Naive thymus-derived CD8-positive, alpha-beta T cell (primary cell): ENCODE data around the gene FOXD1. TPM values are rescaled to one million over a fixed set of nuclear protein-coding genes. Genes with fewer than 3 reads are reported as not detected.
"Not testable (repeated sequence)": the region's sequence is repeated elsewhere in the genome, so short reads cannot be mapped to it uniquely, and the experiment has no call there.

Experiments used
- ATAC-seq, 2 donors: fragments of 150-1000 bp; cut with Tn5 transposase in 1 of 2; sonication (Bioruptor Pico), chemical (Tn5 transposase) in 1 of 2; 1 replicate in 1 of 2; 2 replicates in 1 of 2; pipeline ENCODE4 v1.10.0; 2021; ENCODE audit warnings: mild to moderate bottlenecking in 2 of 2, moderate library complexity in 2 of 2
- POLR2A ChIA-PET: fragments of 350-600 bp; sonication (Branson Sonifier 250); formaldehyde crosslinking; loops from one replicate; lab custom pipeline; 2021; ENCODE audit warnings: antibody characterized with exemption; lab: Charles Lee
- DNase-seq, 10 donors: peaks; one replicate each; pipeline versions ENCODE4 v3.0.0 to v3.0.0-alpha.2; 2020 to 2022
- H3K27ac Mint-ChIP-seq, 10 donors: one replicate each; pipeline ENCODE4 v1.8.0; 2020 to 2022; ENCODE audit warnings: mild to moderate bottlenecking in 10 of 10, mixed read lengths in 10 of 10, moderate library complexity in 4 of 10, inconsistent platforms in 1 of 10
- H3K27me3 Mint-ChIP-seq, 5 donors: one replicate each; pipeline ENCODE4 v1.8.0; 2021 to 2022; ENCODE audit warnings: mixed read lengths in 5 of 5
- H3K36me3 Mint-ChIP-seq, 3 donors: one replicate each; pipeline ENCODE4 v1.8.0; 2020 to 2022; ENCODE audit warnings: mixed read lengths in 3 of 3, mild to moderate bottlenecking in 2 of 3, inconsistent platforms in 1 of 3
- H3K4me1 Mint-ChIP-seq, 4 donors: one replicate each; pipeline ENCODE4 v1.8.0; 2021 to 2022; ENCODE audit warnings: mixed read lengths in 4 of 4
- H3K4me3 Mint-ChIP-seq, 10 donors: one replicate each; pipeline ENCODE4 v1.8.0; 2020 to 2022; ENCODE audit warnings: mild to moderate bottlenecking in 10 of 10, mixed read lengths in 10 of 10, moderate library complexity in 6 of 10, inconsistent platforms in 1 of 10
- H3K9me3 Mint-ChIP-seq, 9 donors: one replicate each; pipeline ENCODE4 v1.8.0; 2020 to 2022; ENCODE audit warnings: mixed read lengths in 9 of 9, mild to moderate bottlenecking in 3 of 9, inconsistent platforms in 1 of 9, moderate library complexity in 1 of 9
- polyA plus RNA-seq, 3 donors: library from polyadenylated mRNA; unstranded; fragments of 300-500 nt; fragmentation: Illumina TruSeq; gene quantifications; one replicate each; pipeline ENCODE4 v1.2.3, GENCODE V29; 2021
- total RNA-seq, 8 experiments: library from RNA in 2 of 8; stranded (reverse) in 2 of 8; gene quantifications; one replicate each; pipeline ENCODE4 v1.2.3 and lab custom pipeline; 2021 to 2026

Gene FOXD1
- total and polyA plus RNA-seq, 5 experiments from 2014 or later = not detected

GRCh38 chr5:73486119-73486899, 37.7 kb upstream of the FOXD1 start:
- H3K4me3 Mint-ChIP-seq = no peak overlapping the region
- peak overlapping the region in 1 of 10 donors; percentile 40 for H3K27ac Mint-ChIP-seq
- peaks cover 16 to 45% (median 29%) of the 10 kb centered on the region in 5 donors for H3K27me3 Mint-ChIP-seq
- H3K9me3 Mint-ChIP-seq = no peaks in the 10 kb centered on the region
- ATAC-seq (no peak), DNase-seq (no peak)
- POLR2A ChIA-PET = no interaction called here
- no peaks in the 10 kb centered on the region for H3K36me3 Mint-ChIP-seq
- no peaks in the 10 kb centered on the region for H3K4me1 Mint-ChIP-seq

GRCh38 chr5:73485715-73486114, 37.1 kb upstream of the FOXD1 start:
- ATAC-seq = no peak
- H3K27ac Mint-ChIP-seq = peak overlapping the region in 2 of 10 donors; percentile 3 to 40
- no peaks in the 10 kb centered on the region for H3K4me1 Mint-ChIP-seq
- no peaks in the 10 kb centered on the region for H3K9me3 Mint-ChIP-seq
- POLR2A ChIA-PET = no interaction called here
- H3K4me3 Mint-ChIP-seq = no peak overlapping the region
- H3K27me3 Mint-ChIP-seq = peaks cover 15 to 49% (median 28%) of the 10 kb centered on the region in 5 donors
- no peaks in the 10 kb centered on the region for H3K36me3 Mint-ChIP-seq
- no peak for DNase-seq

- DNase-seq = no peak
- POLR2A ChIA-PET = no interaction called here
- H3K9me3 Mint-ChIP-seq = no peaks in the 10 kb centered on the region
- H3K27me3 Mint-ChIP-seq = peaks cover 18 to 61% (median 33%) of the 10 kb centered on the region in 5 donors
- H3K27ac Mint-ChIP-seq = no peak overlapping the region
- no peaks in the 10 kb centered on the region for H3K36me3 Mint-ChIP-seq
- no peak overlapping the region for H3K4me3 Mint-ChIP-seq
- no peak for ATAC-seq
- no peaks in the 10 kb centered on the region for H3K4me1 Mint-ChIP-seq
Measured at GRCh38 chr5:73484511-73484910, 35.9 kb upstream of the FOXD1 start.

- POLR2A ChIA-PET = no interaction called here
- Mint-ChIP-seq H3K27ac (no peak overlapping the region), H3K4me3 (no peak overlapping the region), H3K27me3 (peaks cover 17 to 69% (median 32%) of the 10 kb centered on the region in 5 donors), H3K36me3 (no peaks in the 10 kb centered on the region), H3K4me1 (no peaks in the 10 kb centered on the region), H3K9me3 (no peaks in the 10 kb centered on the region)
- ATAC-seq (no peak), DNase-seq (no peak)
Measured at GRCh38 chr5:73483676-73484075, 35.1 kb upstream of the FOXD1 start.

- H3K27me3 Mint-ChIP-seq = peaks cover 18 to 76% (median 32%) of the 10 kb centered on the region in 5 donors
- no peak for ATAC-seq
- no peaks in the 10 kb centered on the region for H3K36me3 Mint-ChIP-seq
- POLR2A ChIA-PET = no interaction called here
- H3K4me1 Mint-ChIP-seq = no peaks in the 10 kb centered on the region
- H3K27ac Mint-ChIP-seq = no peak overlapping the region
- H3K4me3 Mint-ChIP-seq = no peak overlapping the region
- no peak for DNase-seq
- H3K9me3 Mint-ChIP-seq = no peaks in the 10 kb centered on the region
Measured at GRCh38 chr5:73482383-73483136, 34.0 kb upstream of the FOXD1 start.

- POLR2A ChIA-PET = no interaction called here
- H3K4me3 Mint-ChIP-seq = no peak overlapping the region
- no peaks in the 10 kb centered on the region for H3K36me3 Mint-ChIP-seq
- H3K27me3 Mint-ChIP-seq = peaks cover 14 to 64% (median 30%) of the 10 kb centered on the region in 5 donors
- H3K9me3 Mint-ChIP-seq = no peaks in the 10 kb centered on the region
- no peak for DNase-seq
- H3K4me1 Mint-ChIP-seq = no peaks in the 10 kb centered on the region
- peak overlapping the region in 1 of 10 donors; percentile 73 for H3K27ac Mint-ChIP-seq
- ATAC-seq = no peak
Measured at GRCh38 chr5:73480500-73480899, 31.9 kb upstream of the FOXD1 start.

GRCh38 chr5:73472116-73472515, 23.5 kb upstream of the FOXD1 start:
- Mint-ChIP-seq H3K27ac (no peak overlapping the region), H3K4me3 (no peak overlapping the region), H3K9me3 (peaks cover 0 to 6% (median 0%) of the 10 kb centered on the region in 9 donors), H3K27me3 (peaks cover 6 to 40% (median 15%) of the 10 kb centered on the region in 5 donors), H3K4me1 (no peaks in the 10 kb centered on the region), H3K36me3 (peaks cover 0 to 5% (median 2%) of the 10 kb centered on the region in 3 donors)
- POLR2A ChIA-PET = no interaction called here
- ATAC-seq (no peak), DNase-seq (no peak)

- Mint-ChIP-seq H3K4me1 (no peaks in the 10 kb centered on the region), H3K36me3 (peaks cover 0 to 5% (median 2%) of the 10 kb centered on the region in 3 donors), H3K9me3 (peaks cover 0 to 6% (median 0%) of the 10 kb centered on the region in 9 donors), H3K4me3 (no peak overlapping the region), H3K27ac (no peak overlapping the region), H3K27me3 (peaks cover 6 to 40% (median 17%) of the 10 kb centered on the region in 5 donors)
- no peak for DNase-seq
- ATAC-seq = no peak
- POLR2A ChIA-PET = no interaction called here
Measured at GRCh38 chr5:73471654-73472053, 23.1 kb upstream of the FOXD1 start.

- Mint-ChIP-seq H3K9me3 (peaks cover 0 to 6% (median 0%) of the 10 kb centered on the region in 9 donors), H3K4me1 (no peaks in the 10 kb centered on the region), H3K27me3 (peaks cover 11 to 49% (median 21%) of the 10 kb centered on the region in 5 donors), H3K4me3 (no peak overlapping the region), H3K27ac (no peak overlapping the region), H3K36me3 (peaks cover 0 to 5% (median 2%) of the 10 kb centered on the region in 3 donors)
- ATAC-seq (no peak), DNase-seq (no peak)
- POLR2A ChIA-PET = no interaction called here
Measured at GRCh38 chr5:73469878-73470277, 21.3 kb upstream of the FOXD1 start.

- H3K9me3 Mint-ChIP-seq, H3K4me3 Mint-ChIP-seq, ATAC-seq, H3K4me1 Mint-ChIP-seq, DNase-seq, H3K36me3 Mint-ChIP-seq, POLR2A ChIA-PET, H3K27ac Mint-ChIP-seq: not testable (repeated sequence)
- peaks cover 14 to 58% (median 21%) of the 10 kb centered on the region in 5 donors for H3K27me3 Mint-ChIP-seq
Measured at GRCh38 chr5:73468638-73469037, 20.1 kb upstream of the FOXD1 start.

- ATAC-seq = no peak
- Mint-ChIP-seq H3K4me1 (no peaks in the 10 kb centered on the region), H3K27ac (no peak overlapping the region), H3K36me3 (peaks cover 0 to 5% (median 0%) of the 10 kb centered on the region in 3 donors), H3K4me3 (no peak overlapping the region), H3K9me3 (peaks cover 0 to 6% (median 0%) of the 10 kb centered on the region in 9 donors), H3K27me3 (peaks cover 16 to 59% (median 34%) of the 10 kb centered on the region in 5 donors)
- DNase-seq = no peak
- POLR2A ChIA-PET = no interaction called here
Measured at GRCh38 chr5:73464016-73464745, 15.6 kb upstream of the FOXD1 start.

- POLR2A ChIA-PET = no interaction called here
- H3K27ac Mint-ChIP-seq = no peak overlapping the region
- H3K4me3 Mint-ChIP-seq = no peak overlapping the region
- no peaks in the 10 kb centered on the region for H3K4me1 Mint-ChIP-seq
- H3K27me3 Mint-ChIP-seq = peaks cover 30 to 68% (median 44%) of the 10 kb centered on the region in 5 donors
- H3K36me3 Mint-ChIP-seq = no peaks in the 10 kb centered on the region
- DNase-seq = no peak
- peaks cover 0 to 5% (median 0%) of the 10 kb centered on the region in 9 donors for H3K9me3 Mint-ChIP-seq
- no peak for ATAC-seq
Measured at GRCh38 chr5:73460133-73460532, 11.6 kb upstream of the FOXD1 start.
